Stomach (tissue), 4 donors: ENCODE results near the gene MYRFL.

Experiments used
- CTCF ChIP-seq, 7 experiments: fragments of 450-650 bp in 4 of 7; fragments of 200-600 bp in 3 of 7; sonication (generic) in 3 of 7; IDR thresholded peaks; one replicate each; pipeline ENCODE4 v1.5.1; 2016 to 2019; ENCODE audit warnings: antibody characterized with exemption in 7 of 7, control low read depth in 2 of 7, mild to moderate bottlenecking in 1 of 7
- EP300 ChIP-seq: sonication (generic); formaldehyde crosslinking; IDR thresholded peaks from one replicate; pipeline ENCODE4 v1.6.1; 2017; ENCODE audit warnings: antibody characterized with exemption
- POLR2A ChIP-seq, 4 donors: fragments of 450-650 bp; IDR thresholded peaks; one replicate each; pipeline ENCODE4 v1.6.1; 2016; ENCODE audit warnings: antibody characterized with exemption in 4 of 4, control low read depth in 2 of 4, mild to moderate bottlenecking in 1 of 4, moderate library complexity in 1 of 4

GRCh38 chr12:69929125-69929524, 104.1 kb downstream of the MYRFL start:
- TF ChIP-seq CTCF (IDR thresholded peaks at IDR 0.05) (no peak), POLR2A (IDR thresholded peaks at IDR 0.05) (no peak), EP300 (no peak)
